Umbilical cord (tissue), 2 donors: Measurements from ENCODE around the gene FREM1. TPM values are rescaled to one million over a fixed set of nuclear protein-coding genes. Genes with fewer than 3 reads are reported as not detected.
"Not testable (repeated sequence)": the region's sequence is repeated elsewhere in the genome, so short reads cannot be mapped to it uniquely, and the experiment has no call there.

ENCODE experiments used
- DNase-seq: peaks from one replicate; pipeline ENCODE4 v3.0.0-alpha.2; 2015; ENCODE audit warnings: low spot score
- total RNA-seq: library from RNA; depleted of rRNA; stranded (reverse); fragments of >200 nt; gene quantifications from one replicate; pipeline ENCODE4 v1.2.3, GENCODE V29; 2014; ENCODE audit warnings: low replicate concordance; ENCODE audit not compliant: insufficient read depth

Gene FREM1
- 24.6 TPM for total RNA-seq

- DNase-seq: peak; percentile 78
Observed at GRCh38 chr9:14909961-14910805, at the start of gene FREM1. Gene FREM1 (minus strand): TSS chr9:14910428. CDS start chr9:14868977, 41,451 bp downstream.

GRCh38 chr9:14958989-14959388, 48.8 kb upstream of the FREM1 start:
- DNase-seq: peak; percentile 41

- no peak for DNase-seq
Observed at GRCh38 chr9:14957109-14957508, 46.9 kb upstream of the FREM1 start.

- peak; percentile 96 for DNase-seq
Observed at GRCh38 chr9:14956208-14956607, 46.0 kb upstream of the FREM1 start.

GRCh38 chr9:14945351-14945750, 35.1 kb upstream of the FREM1 start:
- DNase-seq: no peak

- DNase-seq: peak; percentile 95
Observed at GRCh38 chr9:14941501-14942405, 31.5 kb upstream of the FREM1 start.

GRCh38 chr9:14939378-14939777, 29.1 kb upstream of the FREM1 start:
- no peak for DNase-seq

GRCh38 chr9:14937216-14937615, 27.0 kb upstream of the FREM1 start:
- peak; percentile 90 for DNase-seq

GRCh38 chr9:14936491-14936890, 26.3 kb upstream of the FREM1 start:
- peak; percentile 63 for DNase-seq

- peak; percentile 69 for DNase-seq
Observed at GRCh38 chr9:14935964-14936363, 25.7 kb upstream of the FREM1 start.

GRCh38 chr9:14935106-14935751, 25.0 kb upstream of the FREM1 start:
- no peak for DNase-seq

GRCh38 chr9:14932641-14933040, 22.4 kb upstream of the FREM1 start:
- DNase-seq: no peak

GRCh38 chr9:14932231-14932630, 22.0 kb upstream of the FREM1 start:
- peak; percentile 61 for DNase-seq

- DNase-seq: peak; percentile 80
Observed at GRCh38 chr9:14926941-14927624, 16.9 kb upstream of the FREM1 start.

GRCh38 chr9:14924230-14925219, 14.3 kb upstream of the FREM1 start:
- DNase-seq: peak; percentile 79

GRCh38 chr9:14923701-14924100, 13.5 kb upstream of the FREM1 start:
- no peak for DNase-seq

GRCh38 chr9:14920805-14921204, 10.6 kb upstream of the FREM1 start:
- DNase-seq: not testable (repeated sequence)

- DNase-seq: no peak
Observed at GRCh38 chr9:14913366-14913765, 3.1 kb upstream of the FREM1 start.

- DNase-seq: no peak
Observed at GRCh38 chr9:14912859-14913258, 2.6 kb upstream of the FREM1 start.

GRCh38 chr9:14911046-14911445, 818 bp upstream of the FREM1 start:
- DNase-seq: no peak
